Uterus (tissue), 4 donors: ENCODE measurements around the gene JAZF1. TPM values are rescaled to one million over a fixed set of nuclear protein-coding genes. Genes with fewer than 3 reads are reported as not detected.

ENCODE experiments used
- DNase-seq, 2 donors: peaks; one replicate each; pipeline ENCODE4 v3.0.0-alpha.2; 2019 to 2020
- H3K27ac ChIP-seq, 2 donors: fragments of 200-600 bp; sonication (generic); 1 replicate in 1 of 2; 2 replicates in 1 of 2; pipeline ENCODE4 v1.5.1; 2016 to 2018
- H3K27me3 ChIP-seq, 2 donors: fragments of 200-600 bp; sonication (generic); one replicate each; pipeline ENCODE4 v1.5.1; 2018 to 2019; ENCODE audit warnings: control low read depth in 1 of 2
- H3K36me3 ChIP-seq, 2 donors: fragments of 200-600 bp; sonication (generic); one replicate each; pipeline ENCODE4 v1.5.1; 2019; ENCODE audit warnings: control low read depth in 1 of 2
- H3K4me1 ChIP-seq, 2 donors: fragments of 200-600 bp; sonication (generic); one replicate each; pipeline ENCODE4 v1.5.1; 2018 to 2019; ENCODE audit warnings: control low read depth in 1 of 2
- H3K4me3 ChIP-seq, 2 donors: fragments of 200-600 bp; sonication (generic); 1 replicate in 1 of 2; 2 replicates in 1 of 2; pipeline ENCODE4 v1.5.1; 2018 to 2019; ENCODE audit warnings: mild to moderate bottlenecking in 1 of 2
- H3K9me3 ChIP-seq, 2 donors: fragments of 200-600 bp; sonication (generic); one replicate each; pipeline ENCODE4 v1.5.1; 2019; ENCODE audit warnings: control low read depth in 1 of 2
- CTCF ChIP-seq, 4 experiments: fragments of 200-600 bp in 2 of 4; fragments of 450-650 bp in 2 of 4; sonication (generic) in 2 of 4; IDR thresholded peaks; one replicate each; pipeline ENCODE4 v1.5.1; 2016 to 2019; ENCODE audit warnings: antibody characterized with exemption in 4 of 4, mild to moderate bottlenecking in 2 of 4, moderate library complexity in 1 of 4
- POLR2A ChIP-seq, 2 donors: fragments of 450-650 bp; IDR thresholded peaks; one replicate each; pipeline ENCODE4 v1.6.1; 2016; ENCODE audit warnings: antibody characterized with exemption in 2 of 2, mild to moderate bottlenecking in 1 of 2, moderate library complexity in 1 of 2
- intact Hi-C: fragments of 100-400 bp; cut with DNase I; formaldehyde crosslinking; loops from one replicate; pipeline ENCODE4 v1.15.1; 2023; ENCODE audit warnings: low total_unique reads
- total RNA-seq, 4 donors: library from RNA; depleted of rRNA in 3 of 4; stranded (reverse); fragments of >200 nt in 3 of 4; gene quantifications; one replicate each; pipeline versions ENCODE4 v1.1.0 to v1.2.4, GENCODE V29; 2014 to 2023
- donor health status: DM: yes; HTN: yes; CAD: no.

The JAZF1 gene
- total RNA-seq, 4 donors from 2014 or later = 27.6 to 58.5 (median 34.4) TPM

- no peak overlapping the region for H3K4me3 ChIP-seq
- H3K4me1 ChIP-seq = no peaks in the 10 kb centered on the region
- H3K27ac ChIP-seq = no peak overlapping the region
- TF ChIP-seq POLR2A (IDR thresholded peaks at IDR 0.05) (no peak), CTCF (IDR thresholded peaks at IDR 0.05) (no peak)
- H3K36me3 ChIP-seq = no peaks in the 10 kb centered on the region
- H3K9me3 ChIP-seq = no peaks in the 10 kb centered on the region
- intact Hi-C loops = no loop called here
- H3K27me3 ChIP-seq = no peaks in the 10 kb centered on the region
- DNase-seq = no peak
These were observed 341.5 kb downstream of the JAZF1 start for GRCh38 chr7:27839099-27839498.

- no peaks in the 10 kb centered on the region for H3K27me3 ChIP-seq
- DNase-seq = no peak
- no peaks in the 10 kb centered on the region for H3K36me3 ChIP-seq
- TF ChIP-seq POLR2A (IDR thresholded peaks at IDR 0.05) (no peak), CTCF (IDR thresholded peaks at IDR 0.05) (no peak)
- H3K27ac ChIP-seq = no peak overlapping the region
- H3K4me1 ChIP-seq = no peaks in the 10 kb centered on the region
- H3K9me3 ChIP-seq = no peaks in the 10 kb centered on the region
- H3K4me3 ChIP-seq = no peak overlapping the region
- intact Hi-C loops = no loop called here
These were observed 344.1 kb downstream of the JAZF1 start for GRCh38 chr7:27836536-27836935.

DNA sequence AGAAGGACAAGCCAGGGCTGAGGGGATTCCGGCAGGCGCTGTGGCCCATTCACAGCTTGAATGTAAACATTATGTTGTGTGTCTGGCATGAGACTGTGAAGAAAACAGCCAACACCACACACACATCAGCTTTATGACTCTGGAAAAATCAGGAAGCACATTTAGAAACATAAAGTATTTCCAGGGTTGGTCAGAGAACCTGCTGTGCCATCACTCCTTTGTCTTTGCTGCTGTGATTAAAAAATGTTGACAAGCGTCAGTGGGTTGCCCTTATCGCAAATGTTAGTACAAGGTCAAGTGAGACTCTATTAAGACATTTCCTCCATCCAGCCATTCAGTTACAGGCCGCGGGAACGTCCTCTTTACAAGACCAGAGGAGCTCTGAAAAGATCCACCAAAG, 345.2 kb downstream of the JAZF1 start:
- no peak for TF ChIP-seq POLR2A (IDR thresholded peaks at IDR 0.05)
- TF ChIP-seq CTCF (IDR thresholded peaks at IDR 0.05) = no peak
- no peaks in the 10 kb centered on the region for H3K27me3 ChIP-seq
- no peak overlapping the region for H3K4me3 ChIP-seq
- no peaks in the 10 kb centered on the region for H3K36me3 ChIP-seq
- H3K9me3 ChIP-seq = no peaks in the 10 kb centered on the region
- no peak overlapping the region for H3K27ac ChIP-seq
- DNase-seq = no peak
- no peaks in the 10 kb centered on the region for H3K4me1 ChIP-seq
- intact Hi-C loops = no loop called here

DNA sequence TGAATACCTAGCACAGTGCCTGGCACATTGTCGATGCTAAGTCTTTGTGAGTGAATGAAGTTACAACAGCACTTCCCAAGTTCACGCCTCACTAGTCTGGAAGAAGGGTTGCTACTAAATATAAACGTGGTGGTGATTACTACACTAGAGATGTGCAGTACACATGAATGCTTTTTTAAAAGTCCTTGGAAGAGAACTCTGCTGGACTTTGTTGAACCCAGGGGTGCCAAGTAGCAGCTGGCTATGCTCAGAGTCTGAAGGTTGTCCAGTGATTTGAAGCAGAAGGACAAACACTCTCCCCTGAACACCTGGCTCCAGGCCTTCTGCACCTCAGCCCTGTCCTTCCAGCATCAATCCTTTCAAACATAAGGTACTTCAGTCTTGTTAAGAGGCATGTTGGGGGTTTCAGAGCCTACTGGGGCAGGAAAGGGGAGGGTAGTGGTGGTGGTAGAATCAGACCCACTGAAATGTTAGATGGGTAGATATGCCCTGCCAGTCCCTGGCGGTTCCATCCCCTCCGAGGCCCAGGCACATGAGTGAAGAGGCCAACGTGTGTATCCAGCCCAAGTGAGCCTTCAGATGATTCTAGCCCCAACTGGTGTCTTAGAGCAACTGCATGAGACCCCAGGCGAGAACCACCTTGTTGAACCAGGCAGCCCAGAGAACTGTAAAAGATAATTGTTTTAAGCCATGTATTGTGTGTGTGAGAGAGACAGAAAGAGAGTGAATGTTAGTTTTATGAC, 346.2 kb downstream of the JAZF1 start:
- no peak overlapping the region for H3K4me3 ChIP-seq
- no peaks in the 10 kb centered on the region for H3K36me3 ChIP-seq
- H3K4me1 ChIP-seq = no peaks in the 10 kb centered on the region
- TF ChIP-seq POLR2A (IDR thresholded peaks at IDR 0.05) (no peak), CTCF (IDR thresholded peaks at IDR 0.05) (no peak)
- no peak overlapping the region for H3K27ac ChIP-seq
- intact Hi-C loops = no loop called here
- no peaks in the 10 kb centered on the region for H3K27me3 ChIP-seq
- no peak for DNase-seq
- H3K9me3 ChIP-seq = no peaks in the 10 kb centered on the region

DNA sequence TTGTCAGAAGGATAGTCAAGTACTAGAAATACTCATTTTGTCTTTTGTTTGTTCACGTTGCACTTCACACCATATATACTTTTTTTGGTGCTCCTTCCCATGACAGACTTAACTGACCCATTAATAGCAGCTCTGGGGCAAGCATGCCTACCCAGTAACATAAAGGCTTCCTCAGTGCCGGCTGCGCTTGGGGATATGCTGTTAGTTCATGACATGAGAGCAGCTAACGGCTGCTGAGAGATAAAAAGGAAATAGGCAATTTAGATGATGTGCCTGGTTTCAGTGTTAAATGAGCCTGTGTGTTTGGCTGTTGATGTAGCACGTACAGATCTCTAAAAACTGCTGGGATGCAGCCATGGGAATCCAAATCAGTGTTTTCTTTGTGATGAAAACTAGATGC, 354.2 kb downstream of the JAZF1 start:
- no peak for TF ChIP-seq POLR2A (IDR thresholded peaks at IDR 0.05)
- no peak for TF ChIP-seq CTCF (IDR thresholded peaks at IDR 0.05)
- Histone ChIP-seq H3K4me1 (no peaks in the 10 kb centered on the region), H3K9me3 (no peaks in the 10 kb centered on the region), H3K4me3 (no peak overlapping the region), H3K27ac (no peak overlapping the region), H3K27me3 (no peaks in the 10 kb centered on the region), H3K36me3 (no peaks in the 10 kb centered on the region)
- DNase-seq = no peak
- intact Hi-C loops = no loop called here
